ENCODE data around the gene PLXNA2.

PLXNA2 gene

DNA sequence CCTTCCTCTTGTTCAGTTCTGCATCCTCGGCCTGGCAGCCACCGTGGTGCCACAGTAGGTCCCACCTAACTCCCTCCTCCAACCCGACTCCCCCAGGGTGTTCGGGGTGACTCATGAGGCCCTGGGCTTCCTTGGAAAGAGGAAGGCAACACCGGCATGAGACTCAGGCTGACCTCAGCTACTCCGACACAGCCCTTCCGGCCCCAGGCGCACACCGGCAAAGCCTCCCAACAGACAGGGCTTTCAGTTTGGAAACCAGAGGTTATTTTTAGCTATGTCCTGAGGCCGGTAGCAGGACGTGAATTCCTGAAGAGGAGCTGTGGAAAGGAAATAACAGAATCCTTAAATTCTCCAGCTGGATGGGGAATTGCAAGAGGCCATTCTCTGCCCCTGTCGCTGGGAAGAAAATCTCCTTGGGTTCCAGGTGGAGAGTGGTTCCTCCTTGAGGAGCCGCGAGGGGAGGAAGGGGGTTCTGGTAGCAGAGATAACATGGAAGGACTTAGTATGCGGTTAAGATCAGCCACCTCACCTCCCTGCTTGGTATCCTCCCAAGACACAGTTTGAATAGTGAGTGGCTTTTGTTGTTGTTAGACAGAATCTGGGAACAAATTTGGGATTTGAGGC lies 24.4 kb downstream of the PLXNA2 start:
- DNase-seq: no peak

DNA sequence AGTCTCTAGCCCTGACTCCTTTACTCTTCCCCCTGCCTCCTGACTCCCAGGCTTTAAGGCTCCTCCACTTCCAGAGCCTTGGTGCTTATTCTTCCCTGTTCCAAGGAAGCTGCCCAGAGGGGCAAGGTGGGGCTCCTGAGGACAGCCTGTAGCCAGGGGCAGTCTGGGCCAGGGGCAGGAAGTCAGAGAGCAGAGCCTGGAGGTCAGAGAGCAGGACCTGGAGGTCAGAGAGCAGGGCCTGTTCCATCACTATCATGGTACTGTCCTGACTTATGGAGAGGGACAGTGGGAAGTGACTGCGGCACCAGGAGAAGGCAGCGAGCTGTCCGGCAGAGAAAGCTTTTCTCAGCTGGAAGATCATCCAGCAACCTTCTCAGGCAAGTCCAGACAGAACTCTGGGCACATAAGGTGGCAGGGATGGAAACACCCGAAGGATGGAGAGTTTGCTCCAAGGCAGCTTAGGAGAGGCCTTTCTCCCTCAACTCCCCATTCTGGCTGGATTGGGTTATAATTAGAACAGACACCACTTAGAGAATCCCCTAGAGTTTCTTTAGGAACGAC lies 25.0 kb downstream of the PLXNA2 start:
- no peak for DNase-seq

DNA sequence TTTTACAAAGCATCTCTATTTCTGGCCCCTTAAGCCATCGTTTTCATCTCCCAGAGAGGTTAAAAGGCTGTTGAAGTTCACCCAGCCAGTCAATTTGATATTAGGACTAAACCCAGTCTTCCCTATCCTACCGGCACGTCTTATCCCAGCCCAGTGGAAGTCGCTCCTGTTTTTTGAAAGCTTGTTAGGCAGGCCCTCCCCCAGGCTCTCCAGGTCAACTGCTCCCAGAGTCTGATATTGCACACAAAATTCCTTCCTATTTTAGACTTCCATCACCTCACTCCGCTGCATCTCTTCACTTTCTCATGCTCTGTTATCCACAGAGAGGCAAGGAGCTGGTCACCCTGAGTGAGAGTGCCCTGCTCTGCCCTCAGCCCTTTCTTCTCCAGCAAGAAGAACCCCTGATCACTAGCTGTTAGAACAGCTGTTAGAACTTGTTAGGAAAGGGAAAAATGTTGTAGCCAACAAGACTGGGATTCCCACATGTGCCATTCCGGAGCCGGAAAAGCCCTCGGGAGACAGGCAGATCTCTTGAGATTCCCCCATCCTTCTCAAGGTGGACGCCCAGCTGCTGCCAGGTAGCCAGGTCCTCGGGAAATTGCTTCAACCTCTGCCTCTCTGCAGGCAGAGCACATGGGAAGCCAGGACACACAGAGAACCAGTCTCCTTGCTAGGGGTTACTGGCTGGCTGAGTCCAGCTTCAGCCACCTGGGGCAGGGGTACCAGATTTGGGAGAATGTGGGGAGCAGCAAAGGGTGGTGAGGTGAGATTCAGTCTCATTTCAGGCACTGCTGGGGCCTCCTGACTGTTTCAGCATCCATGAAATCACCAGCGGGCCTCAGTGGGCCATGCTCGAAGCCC lies 25.7 kb downstream of the PLXNA2 start:
- DNase-seq: no peak

DNA sequence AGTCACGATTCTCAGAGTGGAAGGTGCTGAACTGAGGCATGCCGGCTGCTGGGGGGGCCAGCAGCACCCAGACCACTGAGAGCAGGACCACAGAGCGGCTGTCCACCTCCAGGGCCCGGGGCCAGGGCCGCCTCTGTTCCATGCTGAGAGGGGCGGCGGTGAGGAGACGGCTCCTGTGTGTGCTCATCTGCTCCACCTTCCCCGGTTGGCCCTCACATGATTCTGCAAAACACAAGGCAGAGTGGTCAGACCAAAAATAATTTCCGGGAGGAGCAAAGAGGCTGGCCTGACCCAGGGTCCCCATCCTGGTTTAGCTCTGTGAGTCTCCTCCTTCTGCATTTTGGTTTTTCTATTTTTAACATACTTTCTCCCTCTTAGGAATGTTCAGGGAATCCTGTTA lies 26.4 kb downstream of the PLXNA2 start:
- DNase-seq: no peak

DNA sequence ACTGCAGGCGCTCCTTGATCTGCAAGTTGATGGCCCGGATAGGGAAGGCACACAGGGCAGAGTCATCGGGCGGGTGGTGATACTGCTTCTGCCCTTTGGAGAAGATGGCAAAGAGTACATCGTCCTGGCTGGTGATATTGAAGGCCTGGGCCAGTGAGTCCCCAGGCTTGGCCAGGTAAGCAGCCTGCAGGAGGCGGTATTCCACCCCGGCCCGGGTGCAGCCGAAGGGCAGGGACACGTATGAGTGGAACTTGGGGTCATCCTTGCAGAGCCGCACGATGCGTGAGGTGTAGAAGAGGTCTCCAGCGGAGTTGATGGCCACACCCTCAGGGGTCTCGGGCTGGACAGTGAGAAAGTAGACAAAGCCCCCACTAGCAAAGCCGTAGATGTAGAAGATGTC lies 27.4 kb downstream of the PLXNA2 start:
- DNase-seq: no peak

DNA sequence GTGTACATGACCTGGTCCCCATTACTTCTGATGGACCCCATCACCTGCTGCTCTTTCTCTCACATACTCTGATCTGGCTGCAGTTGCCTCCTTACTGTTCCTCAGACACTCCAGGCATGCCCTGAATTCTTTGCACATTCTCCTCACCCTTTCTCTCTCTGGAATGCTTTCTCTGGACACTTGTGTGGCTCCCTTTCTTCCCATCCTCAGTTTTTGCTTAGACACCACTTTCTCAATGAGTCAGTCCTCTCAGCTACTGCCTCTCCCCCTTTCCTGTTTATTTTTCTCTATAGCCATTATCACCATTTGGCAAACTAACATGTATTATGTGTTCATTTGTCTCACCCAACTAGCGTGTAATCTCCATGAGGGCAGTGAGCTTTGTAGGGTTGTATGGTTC lies 28.1 kb downstream of the PLXNA2 start:
- no peak for DNase-seq

DNA sequence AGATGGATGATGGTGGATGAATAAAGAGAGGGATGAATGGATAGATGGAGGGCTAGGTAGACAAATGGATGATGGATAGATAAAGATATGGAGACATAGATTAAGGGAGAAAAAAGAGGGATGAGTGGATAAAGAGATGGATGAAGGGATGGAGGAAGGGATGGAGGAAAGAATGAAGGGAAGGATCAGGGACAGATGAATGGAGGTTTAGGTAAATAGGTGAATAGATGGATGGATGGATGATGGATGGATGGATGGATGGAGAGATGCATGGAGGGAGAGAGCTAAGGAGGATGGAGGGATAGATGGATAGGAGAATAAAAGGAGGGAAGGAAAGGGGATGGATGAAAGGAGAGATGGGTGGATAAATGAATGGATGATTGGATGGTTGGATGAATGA lies 28.8 kb downstream of the PLXNA2 start:
- DNase-seq: no peak

DNA sequence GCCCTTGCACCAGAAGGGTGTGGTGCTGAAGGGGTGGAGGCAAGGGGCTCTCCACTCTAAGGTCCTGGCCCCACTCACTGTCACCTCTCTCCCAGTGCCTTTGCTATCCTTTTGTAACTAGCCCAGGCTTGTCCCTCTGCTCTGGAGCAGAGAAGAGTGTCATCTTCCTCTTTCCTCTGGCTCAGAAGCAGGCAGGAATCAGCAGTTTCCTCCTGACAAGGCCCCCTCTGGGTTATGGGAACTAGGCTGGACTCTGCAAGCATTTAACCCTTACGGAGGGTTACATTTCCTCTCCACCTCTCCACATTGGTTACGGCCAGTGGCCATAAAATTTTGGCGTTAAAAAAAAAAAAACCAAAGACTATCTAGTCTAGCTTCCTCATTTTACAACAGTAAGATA lies 30.4 kb downstream of the PLXNA2 start:
- DNase-seq: peak; percentile 32

DNA sequence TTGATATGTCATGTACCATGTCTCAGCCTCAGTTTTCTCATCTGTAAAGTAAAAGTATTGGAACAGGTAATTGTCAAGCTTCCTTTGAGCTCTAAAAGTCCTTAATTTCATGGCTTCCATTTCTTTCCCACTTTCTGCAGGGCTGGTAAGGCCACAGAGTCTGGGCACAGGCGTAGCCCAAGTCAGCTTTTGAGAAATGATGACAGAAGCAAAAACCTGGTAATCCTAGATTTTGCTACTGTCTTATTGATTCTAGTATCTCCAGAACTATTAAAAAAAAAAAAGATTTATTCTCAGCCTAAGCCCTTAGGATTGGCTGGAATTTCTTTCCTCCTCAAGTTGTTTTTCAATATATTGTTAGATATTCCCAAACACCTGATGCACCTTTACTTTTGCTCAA lies 31.3 kb downstream of the PLXNA2 start:
- no peak for DNase-seq

DNA sequence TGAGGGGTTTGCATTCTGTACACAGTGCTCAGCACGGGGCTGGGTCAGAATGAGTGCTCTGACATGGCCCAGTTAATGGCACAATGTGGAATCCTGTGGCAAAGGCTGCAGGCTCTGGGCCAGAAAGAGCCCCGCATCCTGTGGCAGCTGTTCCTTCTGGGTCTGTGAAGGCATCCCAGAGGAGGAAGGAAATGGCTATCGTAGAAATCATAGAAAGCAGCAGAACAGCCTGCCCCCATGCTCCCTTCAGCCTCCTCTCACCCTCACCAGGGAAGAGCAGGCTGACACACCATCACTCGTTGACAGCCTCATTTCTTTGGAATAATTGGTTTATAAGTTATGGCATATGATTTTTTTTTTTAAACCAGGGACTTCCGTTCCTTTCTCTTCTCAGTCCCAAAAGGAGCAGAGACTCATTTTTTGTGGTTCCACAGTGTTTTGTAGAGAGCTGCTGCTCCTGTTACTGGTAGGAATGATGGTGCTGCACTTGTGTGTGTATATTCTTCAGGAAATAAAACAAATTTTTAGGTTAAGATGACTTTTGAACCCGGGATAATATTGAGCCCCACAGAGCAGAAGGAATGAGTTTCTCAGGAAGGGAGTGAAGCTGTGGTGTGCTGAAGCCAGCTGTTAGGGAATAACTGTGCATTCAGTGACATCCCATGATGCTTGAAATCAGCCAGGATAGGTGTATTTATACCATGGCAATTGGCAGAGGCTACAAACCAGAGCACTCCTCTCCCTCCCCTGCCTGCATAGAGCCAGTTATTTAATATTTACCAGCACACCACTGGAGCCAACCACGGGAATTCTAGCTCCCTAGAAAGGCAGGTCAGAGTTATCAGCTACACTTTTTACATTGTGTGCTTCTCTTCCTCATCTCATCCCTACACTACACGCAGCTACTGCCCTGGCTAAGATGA lies 32.0 kb downstream of the PLXNA2 start:
- no peak for DNase-seq

DNA sequence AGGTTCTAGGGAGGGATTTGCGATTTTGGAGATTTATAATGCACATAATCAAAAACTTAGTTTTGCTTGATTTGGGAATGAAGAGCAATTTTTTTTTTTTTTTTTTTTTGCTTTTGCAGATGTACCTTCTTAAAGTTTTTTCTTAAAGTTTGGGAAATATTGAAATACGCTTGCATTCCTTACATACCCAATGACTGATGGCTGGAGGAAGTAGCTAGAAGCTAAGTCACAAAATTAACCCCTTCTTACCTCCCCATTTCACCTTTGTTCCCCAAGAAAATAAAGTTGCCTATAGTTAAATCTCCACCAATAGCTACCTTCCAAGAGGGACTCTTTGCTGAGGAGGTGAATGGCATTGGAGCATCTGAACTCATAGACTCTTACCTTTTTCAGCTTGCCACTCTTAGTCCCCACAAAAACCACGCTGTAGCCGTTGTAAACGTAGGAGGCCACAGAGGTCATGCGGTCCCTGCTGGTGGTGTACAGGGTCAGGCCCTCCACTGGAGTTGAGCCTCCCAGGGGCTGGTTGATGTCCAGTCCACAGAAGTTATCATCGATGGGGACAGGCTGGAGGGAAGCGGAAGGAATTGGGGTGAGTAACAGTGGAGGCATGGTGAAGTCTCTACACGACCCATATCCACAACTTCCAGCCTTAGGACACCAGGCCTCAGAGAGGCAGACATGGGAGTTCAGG lies 34.1 kb downstream of the PLXNA2 start:
- no peak for DNase-seq

DNA sequence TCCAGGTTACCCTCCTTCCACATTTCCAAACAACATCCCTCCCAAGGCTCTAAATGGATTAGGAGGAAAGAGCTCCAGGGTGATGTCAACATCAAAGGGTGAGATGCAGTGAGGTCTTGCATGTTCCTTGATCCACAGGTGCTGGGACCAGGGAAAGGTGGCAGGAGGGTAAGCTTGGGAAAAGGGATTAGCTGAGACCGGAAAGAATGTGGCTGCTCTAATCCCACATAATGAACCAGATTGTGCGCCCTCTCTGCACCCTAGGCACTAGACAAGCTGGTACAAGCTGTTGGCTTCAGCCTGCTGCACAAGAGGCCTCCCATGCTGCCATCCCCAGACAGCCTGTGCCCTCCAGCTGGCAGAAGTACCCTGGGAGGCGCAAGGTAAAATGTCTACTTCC lies 34.9 kb downstream of the PLXNA2 start:
- DNase-seq: no peak

DNA sequence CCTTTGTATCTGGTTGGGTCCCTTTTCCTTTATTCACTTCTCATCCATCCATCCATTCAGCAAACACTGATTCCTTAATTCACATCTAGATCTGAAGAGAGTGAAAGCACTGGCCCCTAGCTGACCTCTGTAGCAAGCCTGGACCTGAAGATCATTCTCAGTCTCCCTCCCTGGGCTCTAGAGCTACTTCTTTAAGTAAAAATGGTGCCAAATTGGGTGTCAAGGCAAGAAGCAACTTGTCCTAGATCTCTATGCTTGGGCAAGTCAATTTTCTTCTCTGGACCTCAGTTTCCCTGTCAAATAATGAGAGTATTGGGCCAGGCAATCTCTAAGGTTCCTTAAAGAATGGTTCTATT lies 36.1 kb downstream of the PLXNA2 start:
- DNase-seq: no peak

DNA sequence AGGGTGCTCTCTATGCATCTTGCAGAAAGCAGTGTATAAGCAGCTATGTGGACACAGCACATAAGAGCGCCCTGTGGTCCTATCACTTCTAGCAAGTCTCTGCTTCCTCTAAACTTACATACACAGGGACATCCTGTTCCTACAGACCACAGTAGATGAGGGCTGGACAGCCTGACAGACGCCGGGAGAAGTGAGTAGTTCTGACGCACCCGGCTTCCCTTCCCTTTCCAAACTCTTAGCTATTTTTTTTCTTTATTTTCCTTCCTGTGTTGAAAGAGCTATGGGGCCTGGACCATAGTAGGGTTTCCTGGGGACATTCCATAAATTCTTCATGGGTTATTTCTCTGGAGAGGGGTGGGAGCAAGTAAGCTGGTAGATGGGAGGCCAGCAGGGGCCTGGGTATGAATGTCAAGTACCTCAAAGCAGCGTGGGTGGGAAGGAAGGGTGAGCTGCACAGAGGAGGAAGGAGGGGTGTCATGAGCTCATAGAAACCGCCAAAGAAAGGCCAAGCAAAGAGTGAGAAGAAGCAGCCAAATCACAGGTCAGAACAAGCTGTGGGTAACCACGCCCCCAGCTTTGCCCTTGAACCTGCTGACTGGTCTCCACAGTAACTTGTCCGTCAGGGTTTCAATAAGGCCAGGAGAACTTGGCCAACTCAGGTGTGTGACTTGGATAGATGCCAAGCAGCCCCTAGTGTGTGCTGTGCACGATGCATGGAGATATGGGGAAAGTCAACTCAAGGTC lies 36.6 kb downstream of the PLXNA2 start:
- DNase-seq: no peak

DNA sequence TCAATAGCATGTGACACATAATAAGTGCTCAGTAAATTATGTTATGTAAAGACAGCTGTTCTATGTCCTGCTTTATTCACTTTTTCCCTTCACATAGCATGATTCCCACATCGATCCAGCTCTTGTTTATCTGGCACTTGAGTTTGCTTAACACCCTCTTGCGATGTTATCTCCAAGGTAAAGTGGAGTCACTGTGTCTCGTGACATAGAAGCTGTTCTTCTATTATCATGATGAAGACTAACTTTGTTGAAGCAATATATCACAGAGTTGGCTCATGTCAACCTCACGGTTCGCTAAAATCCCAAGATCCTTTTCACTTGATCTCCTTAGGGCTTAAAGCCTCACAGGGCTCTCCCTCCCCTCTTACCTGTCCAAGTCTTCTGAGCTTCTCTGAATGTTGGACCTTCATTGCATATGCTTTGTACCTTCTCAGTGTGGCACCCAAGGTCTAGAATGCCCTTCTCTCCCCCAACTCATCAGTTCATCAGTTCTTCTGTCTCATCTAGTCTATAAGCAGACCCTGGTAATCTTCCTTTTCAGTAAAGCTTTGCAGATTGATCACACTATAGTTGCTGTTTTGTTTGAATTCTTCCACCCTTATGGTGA lies 38.0 kb downstream of the PLXNA2 start:
- no peak for DNase-seq

DNA sequence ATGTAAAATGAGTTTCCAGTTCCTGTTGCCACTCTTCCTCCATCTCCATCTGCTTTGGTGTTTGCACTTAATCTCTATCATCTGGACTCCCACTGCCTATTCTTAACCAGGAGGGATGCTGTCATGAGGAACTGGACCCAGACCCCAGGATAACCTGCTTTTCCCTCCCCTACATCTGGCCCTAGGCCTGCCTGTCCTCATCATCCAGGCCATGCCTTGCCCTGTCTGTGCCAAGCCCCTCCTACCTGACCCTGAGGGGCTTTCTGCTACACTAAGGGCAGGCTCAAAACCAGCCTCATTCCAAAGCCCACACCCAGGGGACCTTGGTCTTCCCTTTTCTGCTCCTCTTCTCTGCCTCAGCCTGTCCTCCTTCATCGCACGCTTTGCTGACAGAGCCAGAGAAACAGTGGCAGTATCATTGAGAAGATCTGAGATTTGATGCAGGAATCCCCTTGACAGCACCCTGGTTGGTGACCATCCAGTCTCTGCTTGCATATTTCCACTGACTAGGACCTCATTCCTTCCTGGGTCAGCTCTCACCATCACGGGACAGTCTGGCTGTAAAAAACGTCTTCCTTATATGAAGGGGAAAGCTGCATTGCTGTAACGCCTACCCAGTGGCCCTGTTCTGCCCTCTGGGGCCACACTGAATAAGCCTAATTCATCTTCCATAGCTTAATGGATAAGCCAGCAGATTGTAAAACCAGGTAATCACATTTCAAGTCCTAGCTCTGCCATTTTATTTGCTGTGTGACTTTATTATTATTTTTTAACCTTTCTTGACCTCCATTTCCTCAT lies 38.8 kb downstream of the PLXNA2 start:
- no peak for DNase-seq

DNA sequence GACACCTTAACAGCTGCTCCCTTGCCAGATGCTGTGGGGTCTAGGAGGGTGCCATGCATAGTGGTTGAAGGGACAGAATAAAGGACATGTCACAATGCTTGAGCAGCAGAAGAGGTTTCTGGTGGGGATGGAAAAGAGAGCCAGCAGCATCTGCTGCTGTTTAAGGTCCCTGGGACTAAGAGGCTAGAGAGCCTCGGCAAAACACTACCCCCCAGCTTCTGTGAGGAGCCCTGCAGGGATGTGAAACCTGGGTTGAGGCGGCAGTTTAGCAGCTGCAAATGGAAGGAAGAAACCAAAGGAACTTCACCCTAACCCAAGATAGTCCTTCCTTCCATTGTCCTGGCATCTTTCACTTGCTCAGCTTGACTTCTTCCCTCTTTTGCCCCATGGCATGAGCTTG lies 39.4 kb downstream of the PLXNA2 start:
- no peak for DNase-seq

DNA sequence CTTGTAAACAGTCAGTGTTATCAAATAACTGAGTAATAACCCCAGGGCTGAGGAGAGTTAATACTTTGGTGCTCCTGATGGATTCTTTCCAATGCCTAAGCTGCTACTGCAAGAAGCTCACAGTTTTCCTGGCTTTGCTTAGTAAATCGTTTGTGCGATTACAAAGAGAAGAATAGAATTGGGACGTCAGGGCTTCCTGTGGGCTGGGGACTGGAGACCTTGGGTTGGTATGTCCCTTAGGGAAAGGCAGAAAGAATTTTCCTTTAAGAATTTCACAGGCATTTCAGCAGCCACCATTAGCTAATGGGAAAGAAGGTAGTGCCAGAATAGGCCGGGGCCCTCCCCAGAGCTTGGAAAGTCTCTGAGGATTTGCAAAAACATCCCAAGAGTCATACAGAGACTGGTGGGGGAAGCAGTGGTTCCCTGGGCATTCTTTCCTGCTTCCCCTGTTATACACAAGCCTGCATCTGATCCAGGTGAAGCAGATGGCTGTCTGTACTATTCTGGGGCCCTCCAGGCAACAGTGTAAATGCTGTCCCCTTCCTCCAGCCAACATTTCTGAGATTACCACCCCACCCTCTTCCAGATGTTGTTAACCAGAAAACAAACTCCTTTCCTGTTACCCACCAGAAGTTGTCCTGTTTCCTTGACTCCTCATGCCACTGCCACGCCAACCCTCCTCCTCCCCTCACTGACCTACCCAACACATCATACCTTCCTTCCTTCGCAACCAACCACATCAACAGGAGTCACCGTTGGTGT lies 40.2 kb downstream of the PLXNA2 start:
- DNase-seq: no peak

DNA sequence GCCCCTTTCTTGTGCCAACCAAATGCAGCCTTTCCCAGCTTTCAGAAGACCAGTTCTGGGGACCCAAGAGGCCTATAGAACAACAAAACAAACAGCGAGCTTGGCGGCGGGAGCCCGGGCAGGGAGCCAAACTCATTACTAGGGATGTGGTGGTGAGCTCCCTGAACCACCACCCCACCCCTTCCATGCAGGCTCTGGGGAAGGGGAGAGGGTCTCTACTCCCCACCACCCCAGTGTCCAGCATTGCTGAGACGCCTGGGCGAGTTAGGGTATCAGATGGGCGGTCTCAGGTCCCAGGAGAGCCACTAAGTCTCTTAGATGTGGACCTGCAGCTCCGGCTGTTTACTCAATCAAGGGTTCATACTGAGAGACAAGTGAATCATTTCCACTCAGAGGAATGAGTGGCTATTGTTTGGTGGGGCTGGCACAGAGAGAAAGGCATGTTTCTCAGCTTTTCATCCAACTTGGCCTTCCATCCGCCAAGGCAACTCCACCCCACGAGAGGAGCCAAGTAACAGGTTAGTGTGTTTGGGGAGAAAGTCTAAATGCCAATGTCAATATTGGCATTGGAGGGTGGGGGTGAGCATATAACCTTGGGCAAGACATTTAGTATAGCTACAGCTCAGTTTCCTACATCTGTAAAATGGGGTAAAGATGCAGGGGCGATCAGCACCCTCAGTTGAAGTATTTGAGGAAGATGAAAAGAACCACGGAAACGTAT lies 40.9 kb downstream of the PLXNA2 start:
- DNase-seq: no peak

All from SIG-M5 (cell line).